ENCODE data around the gene RALB.

RALB gene

GRCh38 chr2:120290737-120291136 is 38.1 kb downstream of the RALB start:
- no peak for TF ChIP-seq CTCF (IDR thresholded peaks at IDR 0.05; ENCODE audit: low read depth, low read length)
- DNase-seq (ENCODE audit: extremely low read depth, low read depth): no peak

GRCh38 chr2:120291401-120292311 is 39.0 kb downstream of the RALB start:
- TF ChIP-seq CTCF (IDR thresholded peaks at IDR 0.05; ENCODE audit: low read depth, low read length): no peak
- DNase-seq (ENCODE audit: extremely low read depth, low read depth): no peak

- DNase-seq (ENCODE audit: extremely low read depth, low read depth): no peak
Measured at GRCh38 chr2:120293096-120294007, 40.7 kb downstream of the RALB start.

GRCh38 chr2:120294008-120294340 is 41.3 kb downstream of the RALB start:
- TF ChIP-seq CTCF (IDR thresholded peaks at IDR 0.05; ENCODE audit: low read depth, low read length): no peak
- no peak for DNase-seq (ENCODE audit: extremely low read depth, low read depth)

More at GRCh38 chr2:120293096-120294007, 40.7 kb downstream of the RALB start:
- no peak for TF ChIP-seq CTCF (IDR thresholded peaks at IDR 0.05; ENCODE audit: low read depth, low read length)

- DNase-seq (ENCODE audit: extremely low read depth, low read depth): no peak
- TF ChIP-seq CTCF (IDR thresholded peaks at IDR 0.05; ENCODE audit: low read depth, low read length): no peak
Measured at GRCh38 chr2:120298173-120298835, 45.7 kb downstream of the RALB start.

- no peak for TF ChIP-seq CTCF (IDR thresholded peaks at IDR 0.05; ENCODE audit: low read depth, low read length)
- no peak for DNase-seq (ENCODE audit: extremely low read depth, low read depth)
Measured at GRCh38 chr2:120299004-120299403, 46.4 kb downstream of the RALB start.
